Dedifferentiated amniotic fluid mesenchymal stem cell (primary cell): ENCODE results near the gene ETV6.
"Not testable (repeated sequence)": the region's sequence is repeated elsewhere in the genome, so short reads cannot be mapped to it uniquely, and the experiment has no call there.

Experiments used
- DNase-seq: peaks from one replicate; pipeline ENCODE4 v3.0.0-alpha.2; 2016; ENCODE audit errors: extremely low spot score

Gene ETV6

DNA sequence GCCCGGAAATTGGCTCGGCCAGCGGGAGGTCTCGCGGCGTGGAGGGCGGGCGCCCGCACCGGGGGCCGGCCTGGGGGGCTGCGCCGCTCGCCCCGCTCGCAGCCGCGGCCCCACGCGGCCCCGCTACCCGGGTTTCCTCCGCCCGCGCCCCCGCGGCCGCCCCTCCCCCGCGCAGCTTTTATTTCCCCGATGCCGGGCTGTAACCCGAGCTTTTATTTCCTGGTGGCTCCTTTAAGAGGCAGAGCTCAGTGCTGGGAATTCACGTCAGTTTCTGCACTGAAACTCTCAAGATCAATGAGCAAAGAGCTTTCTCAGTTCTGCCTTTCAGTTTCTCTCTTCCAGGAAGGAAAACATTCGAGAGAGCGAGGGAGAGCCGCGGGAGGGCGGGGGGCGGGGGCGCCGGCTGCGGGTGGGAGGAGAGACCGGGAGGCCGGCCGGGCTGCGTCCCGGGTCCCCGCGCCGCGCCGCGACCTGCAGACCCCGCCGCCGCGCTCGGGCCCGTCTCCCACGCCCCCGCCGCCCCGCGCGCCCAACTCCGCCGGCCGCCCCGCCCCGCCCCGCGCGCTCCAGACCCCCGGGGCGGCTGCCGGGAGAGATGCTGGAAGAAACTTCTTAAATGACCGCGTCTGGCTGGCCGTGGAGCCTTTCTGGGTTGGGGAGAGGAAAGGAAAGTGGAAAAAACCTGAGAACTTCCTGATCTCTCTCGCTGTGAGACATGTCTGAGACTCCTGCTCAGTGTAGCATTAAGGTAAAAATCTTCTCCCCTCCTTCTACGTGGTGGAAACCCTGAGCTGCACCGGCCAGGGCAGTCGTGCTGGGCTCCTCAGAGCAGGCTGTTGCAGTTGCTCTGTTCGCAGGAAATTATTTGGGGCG is at the start of gene ETV6:
Gene ETV6, plus strand, starts transcription at position 262 of the 873 bp plus-strand sequence. Its CDS starts 454 bp downstream, at position 716.
- peak; percentile 88 for DNase-seq

DNA sequence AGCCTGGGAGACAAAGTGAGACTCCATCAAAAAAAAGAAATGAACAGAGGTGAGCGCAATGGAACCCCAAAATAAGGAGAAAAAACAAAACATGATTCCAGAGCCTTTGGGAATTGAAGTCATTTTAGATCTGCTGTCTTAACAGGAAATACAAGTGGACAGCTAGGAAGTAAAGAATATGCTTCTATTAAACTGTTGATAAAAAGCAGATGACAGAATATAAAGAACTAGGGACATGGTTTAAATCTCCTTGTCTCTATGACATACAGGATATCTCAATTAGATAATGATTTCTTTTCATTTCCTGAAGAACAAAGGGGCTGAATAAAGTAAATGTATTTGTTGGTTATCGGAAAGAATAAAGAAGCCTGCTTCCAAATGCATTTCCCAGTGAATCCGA is 49.3 kb upstream of the ETV6 start:
- no peak for DNase-seq

DNA sequence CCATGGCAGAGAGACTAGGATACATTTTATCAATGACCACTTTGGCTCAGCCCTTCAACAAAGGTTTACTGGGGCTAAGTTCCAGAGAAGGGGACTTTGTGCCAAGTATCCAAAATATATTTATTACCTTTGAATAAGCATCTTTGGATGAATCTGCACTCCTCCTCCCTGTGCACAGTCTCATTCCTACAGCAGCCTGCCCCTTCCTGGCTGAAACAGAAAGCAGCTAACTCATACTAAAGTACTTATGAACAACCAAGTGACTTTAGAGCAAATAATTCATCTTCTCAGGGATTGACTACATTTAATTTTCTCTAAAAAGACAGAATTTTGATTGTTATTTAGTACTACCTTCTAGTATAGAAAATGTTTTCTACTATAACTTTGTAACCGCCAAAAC is 47.8 kb upstream of the ETV6 start:
- DNase-seq: no peak

DNA sequence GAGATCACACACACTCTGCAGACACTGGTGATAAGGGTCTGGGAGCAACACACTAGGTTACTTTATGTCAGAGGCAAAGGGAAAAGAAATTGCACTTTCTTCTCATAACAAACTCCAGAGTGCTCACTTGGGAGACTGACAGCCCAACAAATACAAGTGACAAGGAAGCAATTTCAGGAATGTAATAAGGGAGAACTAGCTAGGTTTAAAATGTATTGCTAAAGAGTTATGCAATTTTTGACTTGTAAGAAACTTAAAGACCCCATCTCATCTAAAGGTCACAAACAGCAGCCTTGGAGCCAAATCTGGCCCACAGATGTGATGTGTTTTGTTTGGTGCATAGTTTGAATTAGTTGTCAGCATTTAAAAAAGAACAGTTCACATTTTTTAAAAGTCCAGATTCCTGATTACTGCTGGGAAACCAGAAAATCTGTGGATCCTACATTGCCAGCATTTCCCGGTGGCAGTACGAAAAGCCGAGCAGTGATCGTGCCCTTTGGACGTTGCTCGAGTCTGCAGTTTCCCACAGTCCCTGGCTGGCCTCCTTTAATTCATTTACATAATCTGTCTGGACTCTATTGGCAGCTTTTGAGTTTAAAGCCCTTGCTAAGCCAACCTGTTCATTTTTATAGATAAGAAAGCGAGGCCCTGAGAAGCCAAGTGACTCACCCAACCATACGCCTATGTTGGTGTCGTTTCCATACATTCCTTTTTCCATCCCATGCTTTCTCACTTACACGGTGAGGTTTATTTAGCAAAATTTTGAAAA is 42.0 kb upstream of the ETV6 start:
- DNase-seq: no peak

DNA sequence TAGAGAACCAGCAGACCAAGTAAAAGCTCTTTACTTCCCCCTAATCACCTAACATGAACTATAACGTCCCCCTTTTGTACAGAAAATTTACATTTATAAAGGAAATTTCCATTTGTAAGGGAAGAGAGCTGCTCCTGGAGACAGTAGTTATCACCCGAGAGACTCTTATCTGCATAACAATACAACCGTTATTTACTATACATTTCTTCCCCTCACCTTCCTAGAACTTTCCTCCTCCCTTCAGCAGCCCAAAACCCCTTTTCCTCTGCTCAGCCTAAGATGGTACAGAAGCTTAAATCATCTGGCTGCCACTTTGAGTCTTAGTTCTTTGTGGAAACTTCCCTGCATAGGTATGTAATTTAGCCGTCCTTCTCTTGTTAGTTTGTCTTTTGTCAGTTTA is 40.4 kb upstream of the ETV6 start:
- no peak for DNase-seq

DNA sequence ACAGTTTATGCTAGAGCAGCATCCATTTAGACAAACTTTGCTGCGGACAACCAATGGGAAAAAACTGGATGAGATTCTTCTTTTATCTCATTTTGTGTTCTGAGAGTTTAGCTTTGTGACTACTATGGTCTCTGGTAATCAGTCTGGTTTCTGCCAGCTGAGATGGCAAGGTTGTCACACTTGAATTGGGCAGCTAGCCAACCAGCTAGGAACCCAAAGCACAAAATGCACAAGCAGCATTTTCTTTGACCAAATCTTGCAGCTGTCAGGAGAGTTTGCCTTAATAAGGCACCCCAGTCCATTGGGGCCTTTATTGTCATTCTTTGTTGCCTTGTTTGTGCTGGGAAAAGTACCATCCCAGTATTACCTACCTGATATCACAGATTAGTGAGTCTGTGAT is 34.0 kb upstream of the ETV6 start:
- no peak for DNase-seq

DNA sequence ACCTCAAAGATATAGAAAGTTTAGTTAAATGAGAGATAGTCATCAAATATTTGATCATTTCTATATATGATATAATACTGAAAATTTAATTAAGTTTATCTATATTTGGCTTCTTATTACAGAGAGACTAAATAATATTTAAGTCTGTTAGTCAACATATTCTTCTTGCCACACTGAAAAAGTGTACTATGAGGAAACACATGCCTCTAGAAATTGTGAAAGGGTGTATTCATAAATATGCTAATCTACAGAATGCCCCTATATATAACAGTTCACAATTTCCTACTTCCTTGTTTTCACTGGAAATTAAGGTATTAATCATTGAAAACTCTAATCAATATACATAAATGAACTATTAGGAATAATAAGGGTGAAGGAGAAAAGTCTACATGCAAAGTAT is 31.4 kb upstream of the ETV6 start:
- no peak for DNase-seq

DNA sequence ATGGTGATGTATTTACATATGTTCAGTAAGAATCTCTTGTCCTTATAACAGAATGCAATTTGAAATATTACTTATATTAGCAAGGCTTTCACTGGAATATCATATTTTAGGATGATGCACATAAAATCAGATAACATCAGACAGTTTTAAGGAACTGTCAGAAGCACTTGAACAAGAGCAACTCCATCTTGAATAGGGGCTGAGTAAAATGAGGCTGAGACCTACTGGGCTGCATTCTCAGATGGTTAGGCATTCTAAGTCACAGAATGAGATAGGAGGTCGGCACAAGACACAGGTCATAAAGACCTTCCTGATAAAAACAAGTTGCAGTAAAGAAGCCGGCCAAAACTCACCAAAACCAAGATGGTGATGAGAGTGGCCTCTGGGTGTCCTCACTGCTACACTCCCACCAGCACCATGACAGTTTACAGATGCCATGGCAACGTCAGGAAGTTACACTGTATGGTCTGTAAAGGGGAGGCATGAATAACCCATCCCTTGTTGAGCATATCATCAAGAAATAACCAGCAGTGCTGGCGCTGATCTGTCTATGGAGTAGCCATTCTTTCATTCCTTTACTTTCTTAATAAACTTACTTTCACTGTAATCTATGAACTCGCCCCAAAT is 27.6 kb upstream of the ETV6 start:
- DNase-seq: no peak

DNA sequence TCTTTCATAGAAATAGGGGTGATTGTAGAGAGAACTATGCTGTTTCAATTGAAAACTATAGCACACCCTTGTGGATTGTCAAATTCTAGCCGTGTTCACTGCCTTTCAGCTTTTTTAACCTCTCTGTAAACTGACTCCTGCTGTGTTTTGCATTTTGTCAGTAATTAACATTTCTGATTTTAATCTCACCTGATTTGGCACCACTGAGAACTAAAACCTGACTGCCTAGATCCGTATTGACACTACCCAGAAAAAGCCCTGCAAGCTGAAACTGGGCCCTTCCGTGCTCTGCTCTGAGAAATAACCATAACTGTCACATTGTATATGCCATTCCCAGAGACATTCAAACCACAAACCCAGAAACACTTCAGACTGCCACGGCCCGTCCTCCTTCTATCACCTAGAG is 26.6 kb upstream of the ETV6 start:
- no peak for DNase-seq

DNA sequence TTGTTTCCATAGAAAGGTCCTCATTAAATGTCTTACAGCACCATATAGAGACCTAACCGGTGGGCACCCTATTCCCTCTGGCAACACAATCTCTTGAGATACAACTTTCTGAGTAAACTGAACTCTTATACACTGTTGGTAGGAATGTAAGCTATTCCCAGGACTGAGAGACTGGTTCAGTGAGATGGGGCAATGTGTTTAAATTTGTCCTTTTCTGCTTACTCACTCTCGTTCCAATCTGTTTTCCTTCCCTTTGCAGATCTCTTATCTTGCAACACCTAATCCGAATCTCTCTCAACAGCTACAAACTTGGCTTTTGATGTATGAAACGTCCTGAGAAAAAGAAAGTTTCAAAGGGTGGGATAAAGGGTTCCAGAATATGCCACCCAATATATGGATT is 26.1 kb upstream of the ETV6 start:
- no peak for DNase-seq

DNA sequence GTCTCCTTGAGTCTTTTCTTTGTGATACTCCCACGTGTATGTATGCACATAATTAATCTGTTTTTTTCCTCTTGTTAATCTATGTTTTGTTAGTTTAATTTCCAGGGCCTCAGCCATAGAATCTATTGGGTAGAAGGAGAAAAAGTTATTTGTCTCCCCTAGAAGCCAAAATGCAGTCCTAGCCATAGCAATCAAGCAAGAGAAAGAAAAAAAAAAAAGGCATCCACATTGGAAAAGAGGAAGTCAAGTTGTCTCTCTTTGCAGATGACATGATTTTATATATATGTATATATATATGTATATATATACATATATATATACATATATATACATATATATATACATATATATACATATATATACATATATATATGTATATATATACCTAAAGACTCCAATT is 25.4 kb upstream of the ETV6 start:
- no peak for DNase-seq

DNA sequence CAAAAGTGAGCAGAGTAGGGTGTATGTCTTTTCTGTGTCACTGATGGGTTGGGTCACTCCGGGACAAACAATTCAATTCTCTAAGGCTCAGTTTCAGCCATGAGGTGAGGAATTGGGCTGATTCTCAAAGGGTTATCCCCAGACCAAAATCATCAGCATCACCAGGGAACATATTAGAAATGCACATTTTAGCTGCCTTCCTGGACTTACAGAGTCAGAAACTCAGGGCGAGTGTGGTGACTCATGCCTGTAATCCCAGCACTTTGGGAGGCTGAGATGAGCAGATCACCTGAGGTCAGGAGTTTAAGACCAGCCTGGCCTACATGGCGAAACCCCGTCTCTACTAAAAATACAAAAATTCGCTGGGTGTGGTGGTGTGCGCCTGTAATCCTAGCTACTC is 21.8 kb upstream of the ETV6 start:
- not testable (repeated sequence) for DNase-seq

DNA sequence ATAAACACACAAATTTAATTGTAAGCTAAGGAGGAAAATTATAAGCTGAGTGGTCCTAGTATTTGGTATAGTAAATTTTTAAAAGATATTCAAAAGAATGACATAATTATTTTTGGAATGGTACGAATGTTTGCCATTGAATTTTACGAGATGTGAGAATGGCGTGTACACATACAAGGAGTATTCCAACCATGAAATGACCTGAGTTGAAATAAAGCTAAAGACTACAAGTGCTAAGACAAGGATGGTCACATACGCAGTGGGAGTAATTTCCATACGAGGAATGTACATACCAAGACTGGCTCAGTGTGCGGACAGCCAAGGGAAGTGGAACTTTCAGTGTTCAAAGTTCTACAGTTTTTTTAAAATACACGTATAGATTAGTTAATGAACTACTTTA is 21.1 kb upstream of the ETV6 start:
- DNase-seq: no peak

DNA sequence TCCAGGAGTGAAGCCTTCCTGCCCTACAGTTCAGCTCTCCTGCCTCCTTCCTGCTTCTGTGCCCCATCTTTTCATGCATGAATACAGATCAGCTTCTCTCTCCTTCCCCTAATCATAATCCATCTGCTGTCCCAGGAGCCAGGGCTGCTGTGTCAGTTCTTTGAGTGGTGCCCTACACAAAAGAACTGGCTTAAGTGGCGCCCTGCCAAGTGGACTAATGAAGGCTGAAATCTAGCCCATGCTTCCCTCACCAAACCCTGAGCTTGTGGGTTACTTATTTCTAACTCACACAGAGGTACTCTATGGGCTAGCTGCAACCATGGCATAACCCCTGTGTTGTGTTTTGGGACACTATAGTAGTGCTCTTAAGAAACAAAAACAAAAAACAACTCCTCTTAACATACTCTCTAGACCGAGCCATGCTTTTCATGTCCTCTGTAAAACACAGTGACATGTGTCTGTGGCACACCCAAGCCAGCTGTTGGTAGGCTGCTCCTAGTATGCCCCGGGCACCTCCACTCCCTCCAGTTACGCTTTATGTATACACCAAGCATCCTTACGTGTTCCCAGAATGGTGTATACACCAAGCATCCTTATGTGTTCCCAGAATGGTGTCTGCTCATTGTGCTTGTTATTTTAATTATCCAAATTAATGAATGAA is 19.3 kb upstream of the ETV6 start:
- no peak for DNase-seq

DNA sequence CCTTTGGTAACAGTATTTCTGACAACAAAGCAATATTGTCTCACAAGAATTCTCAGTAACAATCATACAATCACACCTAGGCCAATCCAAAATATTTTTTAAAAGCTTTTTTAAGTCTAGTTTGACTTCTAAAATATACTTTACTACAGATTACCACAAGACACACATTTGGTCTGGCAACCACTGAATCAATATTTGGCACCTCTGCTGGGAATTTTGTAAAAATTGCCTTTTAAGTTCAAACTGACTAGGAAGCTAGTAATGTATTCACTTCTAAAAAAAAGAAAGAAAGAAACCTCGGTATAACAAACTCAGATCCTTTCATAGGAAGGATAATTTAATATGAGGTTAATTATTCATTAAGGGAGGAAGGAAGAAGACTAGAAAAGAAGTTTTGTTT is 18.2 kb upstream of the ETV6 start:
- no peak for DNase-seq

DNA sequence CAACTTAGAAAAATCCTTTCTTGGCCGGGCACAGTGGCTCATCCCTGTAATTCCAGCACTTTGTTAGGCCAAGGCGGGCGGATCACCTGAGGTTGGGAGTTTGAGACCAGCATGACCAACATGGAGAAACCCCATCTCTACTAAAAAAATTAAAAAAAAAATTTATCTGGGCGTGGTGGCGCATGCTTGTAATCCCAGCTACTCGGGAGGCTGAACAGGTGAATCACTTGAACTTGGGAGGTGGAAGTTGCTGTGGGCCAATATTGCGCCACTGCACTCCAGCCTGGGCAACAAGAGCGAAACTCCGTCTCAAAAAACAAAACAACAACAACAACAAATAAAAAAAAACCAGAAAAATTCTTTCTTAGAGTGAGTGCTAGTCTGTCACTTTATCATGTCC is 17.6 kb upstream of the ETV6 start:
- DNase-seq: not testable (repeated sequence)

DNA sequence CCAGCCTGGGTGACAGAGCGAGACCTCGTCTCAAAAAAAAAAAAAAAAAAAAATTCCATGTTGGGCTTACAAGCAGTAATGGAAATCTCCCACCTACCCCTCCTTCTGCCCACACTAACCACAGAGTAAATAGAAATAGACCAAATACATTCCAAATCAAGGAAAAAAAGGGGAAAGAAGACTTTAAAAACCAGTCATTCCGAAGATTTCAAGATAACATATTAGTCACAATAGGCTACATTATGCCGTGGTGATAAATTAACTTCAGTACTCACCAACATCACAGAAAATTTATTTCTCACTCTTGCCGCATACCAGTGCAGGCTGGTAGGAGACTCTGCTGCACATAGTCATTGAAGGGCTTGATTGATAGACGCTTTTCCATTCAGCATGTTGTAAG is 15.5 kb upstream of the ETV6 start:
- DNase-seq: no peak

DNA sequence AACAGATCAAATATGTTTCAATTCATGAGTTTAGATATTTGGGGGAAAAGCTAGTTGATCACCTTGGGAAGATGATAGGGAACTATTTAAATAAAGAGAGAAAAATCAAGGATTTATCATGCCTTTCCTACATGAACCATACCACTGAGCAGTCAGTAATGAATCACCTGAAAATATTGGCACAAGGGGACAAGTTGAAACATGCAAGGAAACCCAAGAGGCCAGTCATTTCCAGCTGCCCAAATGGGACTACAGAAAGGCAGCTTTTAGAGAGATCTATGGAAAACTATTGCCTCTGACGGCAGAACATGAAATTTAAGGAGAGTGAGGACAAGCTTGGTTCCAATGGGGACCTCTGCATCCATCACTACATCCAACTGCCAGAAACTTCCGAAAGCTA is 14.1 kb upstream of the ETV6 start:
- no peak for DNase-seq

DNA sequence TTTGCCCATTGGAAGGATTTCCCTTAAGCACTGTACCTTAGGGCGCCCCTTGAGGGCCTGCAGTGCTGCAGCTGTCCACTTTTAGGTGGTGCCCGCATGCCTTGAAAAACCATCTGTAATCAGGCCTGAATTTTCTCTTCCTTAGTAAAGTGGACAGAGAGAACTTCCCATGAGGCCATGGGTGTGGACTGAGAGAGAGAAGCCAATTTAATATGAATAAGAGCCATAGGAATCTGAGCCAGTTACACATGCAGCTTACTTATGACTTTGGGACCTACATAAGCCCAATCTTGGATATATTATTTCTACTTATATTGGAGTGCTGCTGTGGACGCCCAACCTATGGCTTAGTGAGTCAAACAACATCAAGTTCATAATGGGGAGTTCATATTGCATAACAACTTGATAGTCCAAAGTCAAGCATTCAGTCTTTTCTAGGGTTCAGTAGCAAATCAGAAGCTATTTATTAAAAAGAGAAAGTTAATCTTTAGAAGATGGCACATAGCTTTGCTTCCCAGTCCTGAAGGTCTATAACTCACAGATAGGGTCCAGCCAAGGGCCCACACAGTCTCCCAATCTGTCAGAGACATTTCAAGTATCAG is 11.1 kb upstream of the ETV6 start:
- peak; percentile 24 for DNase-seq

DNA sequence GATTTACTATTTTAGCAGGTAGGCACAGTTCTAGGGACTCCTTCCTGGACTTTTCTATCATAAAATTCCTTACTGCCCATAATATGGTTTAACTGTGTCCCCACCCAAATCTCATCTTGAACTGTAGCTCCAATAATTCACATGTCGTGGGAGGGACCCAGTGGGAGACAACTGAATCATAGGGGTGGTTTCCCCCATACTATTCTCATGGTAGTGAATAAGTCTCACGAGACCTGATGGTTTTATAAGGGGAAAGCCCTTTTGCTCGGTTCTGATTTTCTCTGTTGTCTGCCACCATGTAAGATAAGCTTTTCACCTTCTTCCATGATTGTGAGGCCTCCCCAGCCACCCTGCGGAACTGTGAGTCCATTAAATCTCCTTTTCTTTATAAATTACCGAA is 10.0 kb upstream of the ETV6 start:
- DNase-seq: no peak

DNA sequence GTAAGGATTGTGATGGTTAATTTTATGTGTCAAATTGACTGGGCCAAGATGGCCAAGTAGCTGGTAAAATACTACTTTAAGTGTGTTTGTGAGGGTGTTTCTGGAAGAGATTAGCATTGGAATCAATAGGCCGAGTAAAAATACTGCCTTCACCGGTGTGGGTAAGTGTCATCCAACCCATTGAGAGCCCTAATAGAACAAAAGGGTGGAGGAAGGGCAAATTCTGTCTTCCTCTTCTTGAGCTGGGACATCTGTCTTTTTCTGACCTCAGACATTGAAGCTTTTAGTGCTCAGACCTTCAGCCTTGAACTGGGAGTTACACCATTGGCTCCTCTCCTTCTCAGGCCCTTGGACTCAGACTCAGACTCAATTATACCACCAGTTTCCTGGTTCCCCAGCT is 8.0 kb upstream of the ETV6 start:
- DNase-seq: no peak

DNA sequence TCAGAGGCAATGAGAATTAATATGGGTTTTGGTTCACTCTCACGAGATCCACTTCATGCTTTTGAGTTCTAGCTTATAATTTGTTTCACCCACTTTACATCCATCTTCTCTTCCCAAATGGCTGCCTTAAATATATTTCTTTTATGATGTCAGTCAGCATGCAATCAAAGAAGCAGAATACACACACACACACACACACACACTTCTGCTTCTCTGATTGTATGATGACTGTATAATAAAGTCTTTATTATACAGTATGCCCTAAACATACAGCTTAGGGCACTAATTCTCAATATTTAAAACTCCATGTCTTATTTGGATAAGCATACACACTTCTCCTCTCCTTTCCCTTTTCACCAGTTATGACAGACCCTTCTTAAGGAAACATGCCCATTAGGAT is 6.7 kb upstream of the ETV6 start:
- no peak for DNase-seq
